Glomerular visceral epithelial cell (primary cell): ENCODE data around the gene CDH11.

Source experiments
- DNase-seq: peaks from one replicate; pipeline ENCODE4 v3.0.0-alpha.2; 2016; ENCODE audit errors: extremely low spot score

Gene CDH11

DNA sequence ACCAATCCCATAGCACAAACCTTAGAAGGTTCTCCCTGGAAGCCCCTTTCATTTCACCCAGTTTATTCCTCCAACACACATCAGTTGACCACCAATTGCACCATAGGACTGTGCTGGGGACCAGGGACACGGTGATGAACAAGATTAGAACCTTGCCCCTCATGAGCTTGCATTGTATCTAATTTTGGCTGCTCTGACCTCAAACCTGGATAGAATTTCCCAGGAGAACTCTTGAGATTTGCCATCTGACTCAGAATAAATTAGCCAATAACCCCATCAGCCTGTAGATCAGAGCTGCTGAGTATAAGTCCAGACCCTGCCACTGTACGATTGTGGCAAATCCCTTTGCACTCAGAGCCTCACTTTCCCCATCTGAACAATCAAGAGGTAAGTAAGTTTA lies 52.1 kb downstream of the CDH11 start:
- DNase-seq, result no peak

DNA sequence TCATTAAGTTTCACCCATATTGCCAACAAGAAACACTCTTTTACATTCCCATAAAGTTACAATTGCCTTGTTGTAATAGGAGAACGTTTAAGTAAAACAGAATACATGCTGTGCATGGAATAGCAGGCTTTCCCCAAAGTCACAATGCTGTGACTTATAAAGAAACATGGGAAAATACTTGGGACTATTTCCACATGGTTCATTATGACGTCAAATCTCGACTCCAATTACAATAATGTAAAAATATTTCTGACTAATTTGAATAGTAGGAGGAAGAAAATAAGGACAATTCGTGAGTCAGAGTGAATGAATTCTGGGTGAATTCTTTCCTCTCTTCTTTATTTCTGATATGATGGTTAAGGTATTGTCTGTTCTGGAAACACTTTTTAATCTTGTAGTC lies 52.8 kb downstream of the CDH11 start:
- no peak for DNase-seq

DNA sequence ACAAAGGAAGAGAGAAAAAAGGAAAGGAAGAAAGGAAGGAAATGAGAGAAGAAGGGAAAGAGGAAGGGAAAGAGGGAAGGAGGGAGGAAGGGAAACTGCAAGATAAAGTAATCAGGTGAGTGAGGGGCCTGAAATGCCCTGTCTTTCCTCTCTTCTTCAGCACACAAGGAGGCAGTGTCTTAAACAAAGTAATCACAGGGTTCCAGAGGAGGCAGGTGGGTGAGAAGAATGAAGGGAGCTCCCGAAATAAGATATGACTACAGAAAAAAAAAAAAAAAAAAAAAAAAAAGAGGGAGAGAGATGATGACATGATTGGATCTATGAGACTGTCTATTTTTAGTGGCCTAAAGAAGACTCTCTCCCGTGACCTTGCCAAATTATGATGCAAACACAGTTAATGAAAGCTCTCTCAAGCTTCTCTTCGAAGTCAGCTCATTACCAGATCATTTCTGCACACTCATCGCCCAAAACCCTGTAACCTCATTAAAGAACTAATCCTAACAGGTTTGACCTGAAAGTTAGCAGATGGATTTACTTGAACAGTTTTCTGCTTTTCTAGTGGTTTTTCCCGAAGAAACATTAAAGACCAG lies 53.6 kb downstream of the CDH11 start:
- DNase-seq, result no peak

DNA sequence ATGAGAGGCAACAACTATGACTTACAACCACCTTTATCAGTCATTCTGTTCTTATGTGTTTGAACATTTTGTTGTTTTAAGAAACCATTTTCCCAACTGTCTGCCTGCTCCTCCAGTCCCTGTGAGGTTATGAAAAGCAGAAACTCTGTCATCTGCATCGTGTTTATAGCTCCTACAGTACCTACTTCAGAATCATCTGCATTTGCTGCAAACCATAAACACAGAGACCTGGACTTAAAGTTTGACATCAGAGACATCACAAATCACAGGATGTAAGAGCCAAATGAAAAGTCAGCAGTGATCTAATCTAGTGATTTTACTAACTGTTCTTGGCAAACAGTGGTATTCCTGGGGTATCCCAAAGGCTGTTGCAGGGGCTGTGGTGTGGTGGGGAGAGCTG lies 55.2 kb downstream of the CDH11 start:
- no peak for DNase-seq

DNA sequence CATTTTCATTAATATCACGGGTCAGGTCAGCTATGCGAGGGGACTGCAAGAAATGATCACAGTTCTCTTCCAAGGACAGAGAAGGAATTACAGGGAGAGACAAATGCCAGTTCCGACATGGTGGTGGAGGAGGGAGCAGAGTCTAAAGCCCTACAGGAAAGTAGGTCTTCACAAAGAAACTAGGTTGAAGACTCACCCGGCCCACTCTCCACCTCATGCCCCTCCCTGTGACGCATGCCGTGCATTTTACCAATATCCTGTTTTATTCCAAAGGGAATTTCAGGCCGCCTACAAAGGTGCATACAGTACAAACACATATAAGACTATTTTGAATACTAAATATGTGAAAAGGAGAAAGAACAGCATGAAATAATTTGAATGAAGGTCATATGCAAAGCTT lies 56.8 kb downstream of the CDH11 start:
- no peak for DNase-seq

GRCh38 chr16:65064131-65064530 lies 57.7 kb downstream of the CDH11 start:
- no peak for DNase-seq

DNA sequence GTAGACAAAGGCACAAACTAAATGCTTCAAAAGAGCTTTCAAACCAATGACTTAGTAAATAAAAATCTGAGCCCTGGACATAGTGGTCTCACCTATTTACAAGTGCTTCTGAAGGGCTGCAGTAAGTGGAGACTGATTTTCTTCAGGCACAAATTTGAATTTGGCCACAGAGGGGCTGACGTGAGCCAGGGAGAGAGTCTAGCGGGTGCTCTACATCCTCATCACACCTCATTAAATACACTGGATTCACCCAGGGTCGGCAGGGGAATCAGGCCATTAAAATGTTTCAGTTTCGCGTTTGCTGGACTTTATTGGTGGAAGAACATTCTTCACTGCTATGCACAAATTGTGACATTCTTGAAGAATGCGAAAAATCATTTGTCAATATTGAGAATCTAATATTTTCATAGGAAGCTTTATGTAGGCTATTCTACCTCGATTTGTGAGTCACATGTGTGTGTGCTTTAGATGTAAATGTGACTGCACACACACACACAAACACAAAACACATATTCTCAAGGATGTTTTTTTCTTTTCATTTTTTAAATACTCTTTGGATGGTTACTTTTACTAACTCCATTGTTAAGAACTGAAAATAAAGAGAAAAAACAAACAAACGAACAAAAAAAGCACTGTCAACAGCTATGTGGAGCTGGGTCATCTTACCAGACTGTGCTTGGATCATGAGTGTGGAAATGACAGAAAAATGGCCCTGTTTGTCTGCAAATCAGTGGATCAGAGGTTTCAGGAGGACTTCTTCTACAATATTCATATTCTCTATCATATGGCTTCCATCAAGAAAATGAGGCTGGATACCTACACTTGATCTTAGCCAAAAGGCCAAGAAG lies 58.9 kb downstream of the CDH11 start:
- no peak for DNase-seq

DNA sequence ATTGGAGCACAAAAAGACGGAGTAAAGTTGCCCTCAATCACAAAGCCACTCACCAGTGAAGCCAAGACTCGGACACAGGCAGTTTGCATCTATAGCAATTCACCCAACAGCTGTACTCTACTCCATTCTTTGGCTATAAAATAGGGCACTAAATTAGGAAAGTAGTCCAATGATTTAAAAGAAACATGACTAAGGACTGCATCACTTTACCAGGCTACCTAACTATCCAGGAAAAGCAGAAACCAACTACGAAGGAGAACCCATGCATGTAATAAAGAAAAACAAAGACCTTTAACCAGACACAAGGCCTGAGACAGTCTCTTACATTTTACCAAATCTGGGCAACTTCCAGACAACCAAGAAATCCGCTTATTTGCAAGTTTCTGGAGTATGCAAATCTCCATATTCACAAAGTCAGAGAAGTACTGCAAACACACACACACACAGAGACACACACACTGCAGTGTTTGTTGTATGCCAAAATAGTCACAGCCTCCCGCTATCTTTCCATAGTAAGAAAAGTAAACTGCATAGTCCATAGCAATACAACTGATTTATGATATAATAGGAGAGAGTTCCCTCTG lies 59.8 kb downstream of the CDH11 start:
- no peak for DNase-seq

DNA sequence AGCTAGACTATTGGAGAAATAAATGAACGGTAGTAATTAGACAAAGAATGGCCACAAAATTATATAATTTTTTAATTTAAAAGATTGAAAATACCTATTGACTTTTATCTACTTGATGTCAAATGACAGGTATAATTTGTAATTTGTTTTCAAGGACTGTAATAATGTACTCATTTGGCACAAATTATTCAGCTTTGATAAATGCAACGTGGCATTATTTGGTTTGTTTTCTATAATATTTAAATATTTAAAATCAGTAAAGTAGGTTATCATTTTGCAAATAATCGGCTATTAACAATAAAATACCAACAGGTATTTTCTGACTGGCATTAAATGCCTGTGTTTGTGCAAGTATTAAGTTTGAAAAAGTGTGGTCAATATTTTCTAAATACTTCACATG lies 60.6 kb downstream of the CDH11 start:
- DNase-seq, result no peak

- DNase-seq, result no peak
Observed at GRCh38 chr16:65059406-65059980, 62.4 kb downstream of the CDH11 start.

DNA sequence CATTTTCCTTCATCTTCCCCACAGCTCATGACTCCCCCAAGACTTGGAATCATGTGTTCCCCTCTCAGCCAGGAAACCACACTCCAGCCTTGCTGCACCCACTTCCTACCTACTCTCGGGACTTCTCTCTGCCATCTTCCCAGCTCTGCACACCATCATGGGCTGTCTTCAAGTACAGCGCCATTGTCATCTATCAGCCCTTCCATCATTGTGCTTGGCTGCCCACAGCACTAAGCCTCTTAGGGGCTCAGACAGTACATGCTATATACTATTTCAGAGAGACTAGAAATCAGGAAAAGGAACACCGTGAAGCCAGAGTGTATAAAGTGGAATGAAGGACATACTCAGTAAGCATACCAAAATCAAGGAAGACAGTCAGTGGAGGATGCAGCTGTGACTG lies 64.7 kb downstream of the CDH11 start:
- no peak for DNase-seq

- no peak for DNase-seq
Observed at GRCh38 chr16:65054457-65054856, 67.4 kb downstream of the CDH11 start.

- DNase-seq, result no peak
Observed at GRCh38 chr16:65049679-65050078, 72.2 kb downstream of the CDH11 start.

- DNase-seq, result no peak
Observed at GRCh38 chr16:65045961-65046360, 75.9 kb downstream of the CDH11 start.

DNA sequence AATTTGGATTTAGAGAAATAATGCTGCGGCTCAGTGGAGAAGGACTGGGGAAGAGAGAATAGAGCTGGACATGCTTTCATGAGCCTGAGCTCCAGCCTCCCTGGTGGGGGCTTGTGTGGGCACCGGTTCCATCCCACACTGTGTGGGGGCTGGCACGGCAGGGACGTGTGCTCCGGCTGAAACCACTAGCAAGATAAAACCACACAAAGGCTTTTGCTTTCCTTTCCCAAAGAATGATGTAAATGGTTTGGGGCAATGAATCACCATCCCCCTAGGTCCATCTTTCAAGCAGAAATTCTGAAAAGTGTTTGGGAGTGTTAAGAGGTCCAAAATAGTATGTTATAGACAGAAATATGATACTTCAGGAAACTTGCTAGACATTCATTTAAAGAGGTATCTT lies 77.0 kb downstream of the CDH11 start:
- peak; percentile 77 for DNase-seq

DNA sequence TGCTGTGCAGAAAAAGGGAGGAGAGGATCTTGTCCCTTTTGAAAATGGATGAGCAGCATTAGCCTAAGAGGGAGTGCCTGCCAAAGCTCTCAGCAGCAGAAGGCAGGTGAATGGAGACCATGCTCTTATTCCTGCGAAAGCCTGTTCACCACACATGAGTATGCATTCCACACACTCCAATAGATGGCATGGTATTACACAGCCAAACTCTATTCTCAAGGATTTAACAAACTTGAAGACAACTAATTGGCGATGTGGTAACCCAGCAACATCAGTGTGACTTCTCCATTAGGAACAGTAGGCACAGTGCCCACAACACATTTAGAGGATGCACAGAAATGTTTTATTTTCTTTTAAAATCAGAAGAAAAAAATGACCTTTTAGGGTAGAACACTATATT lies 77.8 kb downstream of the CDH11 start:
- DNase-seq, result no peak

- DNase-seq, result no peak
Observed at GRCh38 chr16:65042438-65043365, 79.2 kb downstream of the CDH11 start.

DNA sequence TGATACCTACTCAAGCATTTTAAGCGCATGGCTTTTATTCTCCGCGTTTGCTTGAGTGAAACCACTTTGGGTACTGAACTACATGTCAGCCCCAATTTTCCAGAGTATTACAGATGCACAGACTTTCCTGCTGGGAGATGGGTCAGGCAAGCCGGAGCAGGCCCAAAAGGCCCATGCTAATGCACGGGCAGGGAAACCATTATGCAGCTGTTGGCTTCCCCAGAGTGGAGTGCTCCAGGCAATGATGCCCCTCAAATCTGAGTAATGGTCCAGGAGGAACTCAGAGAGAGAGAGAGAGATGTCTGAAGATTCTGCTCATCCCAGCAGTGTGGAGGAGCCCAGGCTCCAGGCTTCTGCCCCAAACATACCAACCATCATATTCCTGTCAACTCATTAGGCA lies 80.2 kb downstream of the CDH11 start:
- no peak for DNase-seq

DNA sequence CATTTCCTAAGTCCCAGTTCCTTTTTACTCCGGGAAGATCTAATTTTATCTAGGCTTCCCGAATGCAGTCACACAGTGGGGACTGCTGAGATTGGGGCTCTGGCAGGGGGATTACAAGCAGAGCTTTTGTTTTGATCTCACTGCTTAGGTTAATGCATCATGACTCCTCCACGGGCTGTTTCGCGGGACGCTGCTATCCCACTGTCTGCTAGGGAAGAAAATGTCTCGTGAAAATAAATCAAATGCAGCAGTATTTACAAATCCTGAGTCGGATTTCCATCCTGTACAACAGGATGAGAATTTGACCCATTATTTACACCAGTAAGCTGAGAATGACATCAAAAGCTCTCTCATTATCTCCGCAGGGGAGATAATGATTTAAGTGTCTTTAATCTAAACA lies 83.8 kb downstream of the CDH11 start:
- no peak for DNase-seq

DNA sequence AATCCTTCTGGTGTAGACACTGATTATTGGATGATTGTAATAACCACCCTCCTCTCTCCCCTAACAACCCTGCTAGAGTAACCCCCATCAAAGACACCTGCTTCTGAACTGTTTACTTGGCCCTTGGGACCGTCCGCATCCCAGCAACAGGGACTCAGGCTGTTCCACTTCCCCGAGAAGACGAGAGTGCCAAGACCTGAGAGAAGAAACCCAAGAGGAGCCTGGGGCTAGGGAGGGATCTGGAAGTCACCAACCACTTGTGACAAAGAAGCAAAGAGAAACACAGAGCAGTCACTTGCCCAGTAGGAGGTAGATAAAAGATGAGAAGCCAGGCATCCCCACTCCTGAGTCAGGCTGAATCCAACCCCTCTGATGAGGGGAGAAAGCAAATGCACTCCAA lies 84.3 kb downstream of the CDH11 start:
- no peak for DNase-seq

DNA sequence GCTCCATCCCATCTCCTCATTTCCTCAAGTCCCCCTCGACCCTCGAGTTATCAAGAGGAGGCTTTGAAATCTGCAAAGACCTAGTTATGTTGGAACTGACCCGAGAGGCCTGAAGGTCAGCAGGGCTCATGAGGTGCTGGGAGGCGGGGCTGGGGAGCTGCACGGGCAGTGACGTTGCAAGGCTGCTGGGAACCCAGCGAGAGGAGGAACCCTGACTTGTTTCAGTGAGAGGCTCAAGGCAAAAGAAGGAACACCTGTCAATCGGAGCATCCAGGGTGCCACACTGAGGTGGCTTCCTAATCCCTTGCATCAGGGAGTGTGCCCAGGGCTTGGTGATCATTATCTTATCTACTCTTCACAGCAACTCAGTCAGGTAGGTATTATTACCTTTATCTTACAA lies 86.9 kb downstream of the CDH11 start:
- DNase-seq, result no peak

- no peak for DNase-seq
Observed at GRCh38 chr16:65032387-65032786, 89.5 kb downstream of the CDH11 start.
